GM23338 (cell line): ENCODE results near the gene ACBD4. TPM values are rescaled to one million over a fixed set of nuclear protein-coding genes. Genes with fewer than 3 reads are reported as not detected.

Source experiments
- ATAC-seq: fragments of 200-7000 bp; cut with Tn5 transposase; 3 replicates; pipeline ENCODE4 v1.9.1; 2020
- DNase-seq: peaks from one replicate; pipeline ENCODE4 v3.0.0-alpha.2; 2015; ENCODE audit warnings: low spot score
- H2AFZ ChIP-seq: fragments of 200-600 bp; sonication (generic); 2 replicates; pipeline ENCODE4 v1.8.0; 2016; ENCODE audit warnings: antibody characterized with exemption, mild to moderate bottlenecking, moderate library complexity
- H3F3A ChIP-seq: fragments of 200-600 bp; sonication (generic); replicated peaks from 2 replicates; pipeline ENCODE4 v1.8.0; 2017; ENCODE audit warnings: antibody characterized with exemption, mixed run types, low read depth
- H3K27ac ChIP-seq: fragments of 200-600 bp; sonication (generic); 2 replicates; pipeline ENCODE4 v1.6.1; 2016; ENCODE audit warnings: low read depth
- H3K27me3 ChIP-seq: fragments of 200-600 bp; sonication (generic); 2 replicates; pipeline ENCODE4 v1.8.0; 2016; ENCODE audit warnings: mild to moderate bottlenecking, mixed run types, moderate library complexity; ENCODE audit not compliant: insufficient read depth
- H3K36me3 ChIP-seq: fragments of 200-600 bp; sonication (generic); 2 replicates; pipeline ENCODE4 v1.8.0; 2016; ENCODE audit warnings: mild to moderate bottlenecking; ENCODE audit not compliant: insufficient read depth
- H3K4me1 ChIP-seq: fragments of 200-600 bp; sonication (generic); 2 replicates; pipeline ENCODE4 v1.8.0; 2016; ENCODE audit warnings: mild to moderate bottlenecking, moderate library complexity; ENCODE audit not compliant: insufficient read depth
- H3K4me2 ChIP-seq: fragments of 200-600 bp; sonication (generic); 2 replicates; pipeline ENCODE4 v1.7.1; 2017; ENCODE audit warnings: mixed run types
- H3K4me3 ChIP-seq: fragments of 200-600 bp; sonication (generic); 2 replicates; pipeline ENCODE4 v1.6.1; 2016; ENCODE audit warnings: mixed run types
- H3K79me2 ChIP-seq: fragments of 200-600 bp; sonication (generic); replicated peaks from 2 replicates; pipeline ENCODE4 v1.8.0; 2017; ENCODE audit warnings: mild to moderate bottlenecking; ENCODE audit not compliant: insufficient read depth
- H3K9me2 ChIP-seq: fragments of 200-600 bp; sonication (generic); 2 replicates; pipeline ENCODE4 v1.8.0; 2017; ENCODE audit not compliant: insufficient read depth
- H4K20me1 ChIP-seq: fragments of 200-600 bp; sonication (generic); replicated peaks from 2 replicates; pipeline ENCODE4 v1.8.0; 2017; ENCODE audit warnings: mild to moderate bottlenecking; ENCODE audit not compliant: insufficient read depth
- H3K27ac Mint-ChIP-seq: 2 replicates; pipeline ENCODE4 v1.8.0; 2020; ENCODE audit warnings: inconsistent platforms, mild to moderate bottlenecking, moderate library complexity, mixed read lengths
- H3K27me3 Mint-ChIP-seq: 3 replicates; pipeline ENCODE4 v1.8.0; 2022; ENCODE audit warnings: low read depth, mild to moderate bottlenecking, moderate library complexity, mixed read lengths, inconsistent platforms; ENCODE audit not compliant: insufficient read depth, poor library complexity
- H3K36me3 Mint-ChIP-seq: 3 replicates; pipeline ENCODE4 v1.8.0; 2021; ENCODE audit warnings: low read depth, mild to moderate bottlenecking, inconsistent platforms, moderate library complexity, mixed read lengths
- H3K4me1 Mint-ChIP-seq: 3 replicates; pipeline ENCODE4 v1.8.0; 2020; ENCODE audit warnings: mild to moderate bottlenecking, inconsistent platforms, mixed read lengths
- H3K4me3 Mint-ChIP-seq: 3 replicates; pipeline ENCODE4 v1.8.0; 2021; ENCODE audit warnings: moderate library complexity, mild to moderate bottlenecking, inconsistent platforms, mixed read lengths
- H3K9me3 Mint-ChIP-seq: 3 replicates; pipeline ENCODE4 v1.8.0; 2020; ENCODE audit warnings: moderate library complexity, mild to moderate bottlenecking, inconsistent platforms, mixed read lengths
- CREB1 ChIP-seq: fragments of 250-450 bp; sonication (Bioruptor Pico); IDR thresholded peaks from 2 replicates; pipeline ENCODE4 v1.5.0; 2020; ENCODE audit warnings: low read depth, mild to moderate bottlenecking, moderate library complexity
- CTCF ChIP-seq, 2 experiments: fragments of 200-600 bp in 1 of 2; sonication (generic) in 1 of 2; conservative IDR thresholded peaks; 2 replicates each; pipeline versions ENCODE4 v1.5.1 to v1.6.1; 2016 to 2017; ENCODE audit warnings: antibody characterized with exemption in 2 of 2, low read depth in 2 of 2, mild to moderate bottlenecking in 2 of 2, moderate library complexity in 1 of 2
- ETS1 ChIP-seq: IDR thresholded peaks from 2 replicates; pipeline ENCODE4 v1.6.1; 2016; ENCODE audit warnings: antibody characterized with exemption
- EZH2 ChIP-seq: fragments of 200-600 bp; sonication (generic); IDR thresholded peaks from one replicate; pipeline ENCODE4 v1.8.0; 2017; ENCODE audit warnings: antibody characterized with exemption, mild to moderate bottlenecking, low read depth; ENCODE audit not compliant: unreplicated experiment
- EZH2phosphoT487 ChIP-seq: fragments of 200-600 bp; sonication (generic); IDR thresholded peaks from one replicate; pipeline ENCODE4 v1.8.1; 2018; ENCODE audit warnings: antibody characterized with exemption; ENCODE audit not compliant: unreplicated experiment
- JUNB ChIP-seq: IDR thresholded peaks from one replicate; pipeline ENCODE4 v1.6.1; 2016; ENCODE audit warnings: antibody characterized with exemption; ENCODE audit not compliant: unreplicated experiment
- NANOG ChIP-seq: IDR thresholded peaks from 2 replicates; pipeline ENCODE4 v1.6.1; 2016; ENCODE audit warnings: antibody characterized with exemption, borderline replicate concordance
- POLR2AphosphoS5 ChIP-seq: IDR thresholded peaks from 2 replicates; pipeline ENCODE4 v1.6.1; 2016; ENCODE audit warnings: antibody characterized with exemption, low read depth
- REST ChIP-seq: IDR thresholded peaks from one replicate; pipeline ENCODE4 v1.6.1; 2018; ENCODE audit warnings: antibody characterized with exemption; ENCODE audit not compliant: unreplicated experiment
- STAT1 ChIP-seq: IDR thresholded peaks from one replicate; pipeline ENCODE4 v1.6.1; 2016; ENCODE audit warnings: antibody characterized with exemption; ENCODE audit not compliant: unreplicated experiment
- ZNF114 ChIP-seq: fragments of 250-450 bp; sonication (Bioruptor Pico); IDR thresholded peaks from 2 replicates; pipeline ENCODE4 v1.5.0; 2020; ENCODE audit warnings: mild to moderate bottlenecking, moderate library complexity
- ZNF331 ChIP-seq: fragments of 250-450 bp; sonication (Bioruptor Pico); IDR thresholded peaks from 2 replicates; pipeline ENCODE4 v1.5.0; 2020; ENCODE audit warnings: low read depth, mild to moderate bottlenecking, moderate library complexity
- ZNF462 ChIP-seq: fragments of 250-450 bp; sonication (Bioruptor Pico); IDR thresholded peaks from 2 replicates; pipeline ENCODE4 v1.5.0; 2020; ENCODE audit warnings: mild to moderate bottlenecking, moderate library complexity
- polyA plus RNA-seq: library from polyadenylated mRNA; unstranded; fragments of >200 nt; fragmentation: Nextera tagmentation; extraction: Ambion mirVana; gene quantifications from 2 replicates; pipeline ENCODE4 v1.2.1, GENCODE V29; 2016
- total RNA-seq: library from RNA; depleted of rRNA; stranded (reverse); fragments of >200 nt; shearing (Covaris generic); gene quantifications from 2 replicates; pipeline ENCODE4 v1.2.3, GENCODE V29; 2014

ACBD4 gene
- total and polyA plus RNA-seq, 2 experiments from 2014 or later: 4.5 to 6.7 TPM

GRCh38 chr17:45104497-45104896 lies 31.0 kb upstream of the ACBD4 start:
- Histone ChIP-seq H3K4me2 (no peak overlapping the region), H3K36me3 (peaks cover 41% of the 10 kb centered on the region), H3K4me3 (no peak overlapping the region), H4K20me1 (peaks cover 12% of the 10 kb centered on the region), H2AFZ (no peak overlapping the region), H3K27me3 (no peaks in the 10 kb centered on the region), H3F3A (peaks cover 8% of the 10 kb centered on the region), H3K9me2 (no peaks in the 10 kb centered on the region), H3K4me1 (no peaks in the 10 kb centered on the region), H3K27ac (no peak overlapping the region), H3K79me2 (no peaks in the 10 kb centered on the region)
- ATAC-seq: no peak
- TF ChIP-seq EZH2: no peak
- TF ChIP-seq EZH2phosphoT487: no peak
- no peak for TF ChIP-seq ETS1
- TF ChIP-seq ZNF331 (CRISPR knock-in tag): no peak
- no peak for TF ChIP-seq REST
- TF ChIP-seq ZNF462 (CRISPR knock-in tag): no peak
- no peak for TF ChIP-seq STAT1
- no peak for TF ChIP-seq NANOG
- TF ChIP-seq POLR2AphosphoS5: no peak
- TF ChIP-seq ZNF114: no peak
- TF ChIP-seq CREB1: no peak
- TF ChIP-seq JUNB: no peak
- no peak for TF ChIP-seq CTCF (conservative IDR thresholded peaks at IDR 0.05; ENCODE audit: low read depth in 2 of 2)
- no peak for DNase-seq
- H3K4me3 Mint-ChIP-seq: no peak overlapping the region
- H3K4me1 Mint-ChIP-seq: no peaks in the 10 kb centered on the region
- peaks cover 79% of the 10 kb centered on the region for H3K36me3 Mint-ChIP-seq
- no peak overlapping the region for H3K27ac Mint-ChIP-seq
- H3K27me3 Mint-ChIP-seq: peaks cover 11% of the 10 kb centered on the region
- no peaks in the 10 kb centered on the region; the same call in 2 of the 3 replicates for H3K9me3 Mint-ChIP-seq
